Measurements from ENCODE around the gene KDM4C. TPM values are rescaled to one million over a fixed set of nuclear protein-coding genes. Genes with fewer than 3 reads are reported as not detected.

The KDM4C gene
- total and polyA plus RNA-seq, 10 donors = 11.1 to 85.5 (median 61.9) TPM

- no peak for DNase-seq
- Histone ChIP-seq H3K36me3 (no peaks in the 10 kb centered on the region), H3K27me3 (replicated peaks in 1 of 7) (peaks cover 0 to 26% (median 0%) of the 10 kb centered on the region in 7 donors), H3K27ac (no peak overlapping the region), H3K4me1 (no peaks in the 10 kb centered on the region), H3K9me3 (no peaks in the 10 kb centered on the region), H3K4me3 (no peak overlapping the region)
- intact Hi-C loops (cut with DNase I; ENCODE audit: low total_unique reads) = no loop called here
- TF ChIP-seq CTCF (IDR thresholded peaks at IDR 0.05 in 8 of 11, conservative IDR thresholded peaks at IDR 0.05 in 3 of 11) = no peak
- no peak for TF ChIP-seq POLR2A (IDR thresholded peaks at IDR 0.05)
- no peak for TF ChIP-seq POLR2AphosphoS5 (IDR thresholded peaks at IDR 0.05)
- 43 to 81% (median 78%) methylated on average over 4 of the region's 4 CpGs for WGBS, 5 donors
These were observed 454.3 kb downstream of the KDM4C start for GRCh38 chr9:7212101-7212500.

GRCh38 chr9:7216004-7216841 is 458.4 kb downstream of the KDM4C start:
- no peak for DNase-seq
- Histone ChIP-seq H3K36me3 (no peaks in the 10 kb centered on the region), H3K27ac (no peak overlapping the region), H3K4me3 (no peak overlapping the region), H3K4me1 (no peaks in the 10 kb centered on the region), H3K9me3 (peaks cover 0 to 8% (median 0%) of the 10 kb centered on the region in 8 donors), H3K27me3 (replicated peaks in 1 of 7) (peaks cover 0 to 26% (median 0%) of the 10 kb centered on the region in 7 donors)
- intact Hi-C loops (cut with DNase I; ENCODE audit: low total_unique reads) = no loop called here
- no peak for TF ChIP-seq CTCF (IDR thresholded peaks at IDR 0.05 in 8 of 11, conservative IDR thresholded peaks at IDR 0.05 in 3 of 11)
- WGBS, 5 donors = 32 to 57% (median 52%) methylated on average over 7 of the region's 7 CpGs

- no peak overlapping the region for H3K4me3 ChIP-seq
- H3K27ac ChIP-seq = no peak overlapping the region
- H3K36me3 ChIP-seq = no peaks in the 10 kb centered on the region
- no peaks in the 10 kb centered on the region for H3K27me3 ChIP-seq (replicated peaks in 1 of 7)
- no peaks in the 10 kb centered on the region for H3K4me1 ChIP-seq
- no peak for TF ChIP-seq POLR2AphosphoS5 (IDR thresholded peaks at IDR 0.05)
- TF ChIP-seq POLR2A (IDR thresholded peaks at IDR 0.05) = no peak
- TF ChIP-seq CTCF (IDR thresholded peaks at IDR 0.05 in 8 of 11, conservative IDR thresholded peaks at IDR 0.05 in 3 of 11) = no peak
- H3K9me3 ChIP-seq = peaks cover 0 to 8% (median 0%) of the 10 kb centered on the region in 8 donors
- WGBS, 5 donors = 52 to 68% (median 64%) methylated on average over 6 of the region's 6 CpGs
- intact Hi-C loops (cut with DNase I; ENCODE audit: low total_unique reads) = no loop called here
- no peak for DNase-seq
These were observed 466.2 kb downstream of the KDM4C start for GRCh38 chr9:7223981-7224380.

Small RNAs within 50 kb of the gene (small RNA-seq; reads per million reads assigned to genes)
- gene SNRPEP2 = 0 reads per million in 4 donors

Other genes with a start within 250 kb of the KDM4C start
- gene GLDC, start 112.2 kb upstream of the KDM4C start, total RNA-seq = 1 to 10 TPM in 4 of 7 donors, under 1 TPM in 3; 0.60 to 8.7 (median 1.3) TPM
- under 1 TPM; 0.17 to 0.39 (median 0.19) TPM for gene GLDC, start 112.2 kb upstream of the KDM4C start, polyA plus RNA-seq